Measurements from ENCODE around the gene TANGO2. TPM values are rescaled to one million over a fixed set of nuclear protein-coding genes. Genes with fewer than 3 reads are reported as not detected.

The TANGO2 gene
- total RNA-seq, 1 donor from 2014 or later: 13.6 TPM

GRCh38 chr22:20085651-20086050 is 64.7 kb downstream of the TANGO2 start:
- no peaks in the 10 kb centered on the region for H3K27me3 ChIP-seq (ENCODE audit: control insufficient read depth in 3 of 3, insufficient read depth in 3 of 3, low read length in 3 of 3)
- H3K27ac ChIP-seq (ENCODE audit: low read depth, low read length): no peak overlapping the region
- H3K36me3 ChIP-seq (ENCODE audit: control insufficient read depth in 3 of 3, insufficient read depth in 3 of 3, low read length in 3 of 3): peaks cover 49 to 54% (median 49%) of the 10 kb centered on the region in 3 donors
- H3K9me3 ChIP-seq (ENCODE audit: control insufficient read depth in 3 of 3, low read length in 3 of 3): no peaks in the 10 kb centered on the region
- H3K9ac ChIP-seq (ENCODE audit: low read depth in 1 of 3, low read length in 3 of 3): no peak overlapping the region
- no peak overlapping the region for H3K4me3 ChIP-seq (ENCODE audit: low read length in 3 of 3)
- H3K4me1 ChIP-seq (ENCODE audit: control insufficient read depth in 3 of 3, insufficient read depth in 3 of 3, low read length in 3 of 3): peaks cover 38 to 44% (median 43%) of the 10 kb centered on the region in 3 donors

- no peak overlapping the region for H3K9ac ChIP-seq (ENCODE audit: low read depth in 1 of 3, low read length in 3 of 3)
- H3K4me3 ChIP-seq (ENCODE audit: low read length in 3 of 3): no peak overlapping the region
- H3K9me3 ChIP-seq (ENCODE audit: control insufficient read depth in 3 of 3, low read length in 3 of 3): no peaks in the 10 kb centered on the region
- no peak overlapping the region for H3K27ac ChIP-seq (ENCODE audit: low read depth, low read length)
- H3K36me3 ChIP-seq (ENCODE audit: control insufficient read depth in 3 of 3, insufficient read depth in 3 of 3, low read length in 3 of 3): peaks cover 54 to 59% (median 54%) of the 10 kb centered on the region in 3 donors
- no peaks in the 10 kb centered on the region for H3K27me3 ChIP-seq (ENCODE audit: control insufficient read depth in 3 of 3, insufficient read depth in 3 of 3, low read length in 3 of 3)
- peaks cover 34 to 39% (median 38%) of the 10 kb centered on the region in 3 donors for H3K4me1 ChIP-seq (ENCODE audit: control insufficient read depth in 3 of 3, insufficient read depth in 3 of 3, low read length in 3 of 3)
Measured at GRCh38 chr22:20086101-20086599, 65.2 kb downstream of the TANGO2 start.

- H3K4me1 ChIP-seq (ENCODE audit: control insufficient read depth in 3 of 3, insufficient read depth in 3 of 3, low read length in 3 of 3): peaks cover 27 to 33% (median 32%) of the 10 kb centered on the region in 3 donors
- no peak overlapping the region for H3K4me3 ChIP-seq (ENCODE audit: low read length in 3 of 3)
- H3K9me3 ChIP-seq (ENCODE audit: control insufficient read depth in 3 of 3, low read length in 3 of 3): no peaks in the 10 kb centered on the region
- H3K36me3 ChIP-seq (ENCODE audit: control insufficient read depth in 3 of 3, insufficient read depth in 3 of 3, low read length in 3 of 3): peaks cover 60 to 65% (median 60%) of the 10 kb centered on the region in 3 donors
- no peak overlapping the region for H3K9ac ChIP-seq (ENCODE audit: low read depth in 1 of 3, low read length in 3 of 3)
- no peak overlapping the region for H3K27ac ChIP-seq (ENCODE audit: low read depth, low read length)
- H3K27me3 ChIP-seq (ENCODE audit: control insufficient read depth in 3 of 3, insufficient read depth in 3 of 3, low read length in 3 of 3): no peaks in the 10 kb centered on the region
Measured at GRCh38 chr22:20086763-20087162, 65.9 kb downstream of the TANGO2 start.

GRCh38 chr22:20087319-20088262 is 66.7 kb downstream of the TANGO2 start:
- no peak overlapping the region for H3K9ac ChIP-seq (ENCODE audit: low read depth in 1 of 3, low read length in 3 of 3)
- H3K9me3 ChIP-seq (ENCODE audit: control insufficient read depth in 3 of 3, low read length in 3 of 3): no peaks in the 10 kb centered on the region
- peaks cover 68 to 73% (median 68%) of the 10 kb centered on the region in 3 donors for H3K36me3 ChIP-seq (ENCODE audit: control insufficient read depth in 3 of 3, insufficient read depth in 3 of 3, low read length in 3 of 3)
- H3K4me3 ChIP-seq (ENCODE audit: low read length in 3 of 3): no peak overlapping the region
- H3K4me1 ChIP-seq (ENCODE audit: control insufficient read depth in 3 of 3, insufficient read depth in 3 of 3, low read length in 3 of 3): peaks cover 25 to 26% (median 26%) of the 10 kb centered on the region in 3 donors
- no peak overlapping the region for H3K27ac ChIP-seq (ENCODE audit: low read depth, low read length)
- no peaks in the 10 kb centered on the region for H3K27me3 ChIP-seq (ENCODE audit: control insufficient read depth in 3 of 3, insufficient read depth in 3 of 3, low read length in 3 of 3)

GRCh38 chr22:20088263-20088648 is 67.3 kb downstream of the TANGO2 start:
- H3K27ac ChIP-seq (ENCODE audit: low read depth, low read length): no peak overlapping the region
- peaks cover 18 to 22% (median 19%) of the 10 kb centered on the region in 3 donors for H3K4me1 ChIP-seq (ENCODE audit: control insufficient read depth in 3 of 3, insufficient read depth in 3 of 3, low read length in 3 of 3)
- H3K9me3 ChIP-seq (ENCODE audit: control insufficient read depth in 3 of 3, low read length in 3 of 3): no peaks in the 10 kb centered on the region
- H3K36me3 ChIP-seq (ENCODE audit: control insufficient read depth in 3 of 3, insufficient read depth in 3 of 3, low read length in 3 of 3): peaks cover 71 to 76% (median 72%) of the 10 kb centered on the region in 3 donors
- H3K9ac ChIP-seq (ENCODE audit: low read depth in 1 of 3, low read length in 3 of 3): no peak overlapping the region
- no peak overlapping the region for H3K4me3 ChIP-seq (ENCODE audit: low read length in 3 of 3)
- no peaks in the 10 kb centered on the region for H3K27me3 ChIP-seq (ENCODE audit: control insufficient read depth in 3 of 3, insufficient read depth in 3 of 3, low read length in 3 of 3)

- Histone ChIP-seq H3K27ac (ENCODE audit: low read depth, low read length) (no peak overlapping the region), H3K4me1 (ENCODE audit: control insufficient read depth in 3 of 3, insufficient read depth in 3 of 3, low read length in 3 of 3) (peaks cover 18 to 21% (median 19%) of the 10 kb centered on the region in 3 donors)
Measured at GRCh38 chr22:20089226-20089976, 68.5 kb downstream of the TANGO2 start.

GRCh38 chr22:20089977-20090729 is 69.2 kb downstream of the TANGO2 start:
- no peaks in the 10 kb centered on the region for H3K27me3 ChIP-seq (ENCODE audit: control insufficient read depth in 3 of 3, insufficient read depth in 3 of 3, low read length in 3 of 3)
- no peak overlapping the region for H3K27ac ChIP-seq (ENCODE audit: low read depth, low read length)
- H3K9me3 ChIP-seq (ENCODE audit: control insufficient read depth in 3 of 3, low read length in 3 of 3): no peaks in the 10 kb centered on the region
- no peak overlapping the region for H3K9ac ChIP-seq (ENCODE audit: low read depth in 1 of 3, low read length in 3 of 3)
- no peak overlapping the region for H3K4me3 ChIP-seq (ENCODE audit: low read length in 3 of 3)
- peaks cover 11 to 17% (median 17%) of the 10 kb centered on the region in 3 donors for H3K4me1 ChIP-seq (ENCODE audit: control insufficient read depth in 3 of 3, insufficient read depth in 3 of 3, low read length in 3 of 3)
- H3K36me3 ChIP-seq (ENCODE audit: control insufficient read depth in 3 of 3, insufficient read depth in 3 of 3, low read length in 3 of 3): peaks cover 87 to 88% (median 88%) of the 10 kb centered on the region in 3 donors

More at GRCh38 chr22:20089226-20089976, 68.5 kb downstream of the TANGO2 start:
- Histone ChIP-seq H3K9me3 (ENCODE audit: control insufficient read depth in 3 of 3, low read length in 3 of 3) (no peaks in the 10 kb centered on the region), H3K27me3 (ENCODE audit: control insufficient read depth in 3 of 3, insufficient read depth in 3 of 3, low read length in 3 of 3) (no peaks in the 10 kb centered on the region), H3K4me3 (ENCODE audit: low read length in 3 of 3) (no peak overlapping the region), H3K36me3 (ENCODE audit: control insufficient read depth in 3 of 3, insufficient read depth in 3 of 3, low read length in 3 of 3) (peaks cover 79 to 82% (median 80%) of the 10 kb centered on the region in 3 donors), H3K9ac (ENCODE audit: low read depth in 1 of 3, low read length in 3 of 3) (no peak overlapping the region)

- Histone ChIP-seq H3K27me3 (ENCODE audit: control insufficient read depth in 3 of 3, insufficient read depth in 3 of 3, low read length in 3 of 3) (no peaks in the 10 kb centered on the region), H3K27ac (ENCODE audit: low read depth, low read length) (no peak overlapping the region), H3K9ac (ENCODE audit: low read depth in 1 of 3, low read length in 3 of 3) (no peak overlapping the region), H3K4me1 (ENCODE audit: control insufficient read depth in 3 of 3, insufficient read depth in 3 of 3, low read length in 3 of 3) (peaks cover 10 to 17% (median 17%) of the 10 kb centered on the region in 3 donors), H3K36me3 (ENCODE audit: control insufficient read depth in 3 of 3, insufficient read depth in 3 of 3, low read length in 3 of 3) (peaks cover 91% of the 10 kb centered on the region in 3 donors), H3K4me3 (ENCODE audit: low read length in 3 of 3) (no peak overlapping the region), H3K9me3 (ENCODE audit: control insufficient read depth in 3 of 3, low read length in 3 of 3) (no peaks in the 10 kb centered on the region)
Measured at GRCh38 chr22:20090730-20091240, 69.9 kb downstream of the TANGO2 start.
